NCI-H2171 treated with DMSO at 0.1 percent for 48 hours (cell line): ENCODE data around the gene MFAP1.

ENCODE experiments used
- DNase-seq: peaks from one replicate; lab custom pipeline; 2025; lab: John Stamatoyannopoulos, UW

MFAP1 gene

DNA sequence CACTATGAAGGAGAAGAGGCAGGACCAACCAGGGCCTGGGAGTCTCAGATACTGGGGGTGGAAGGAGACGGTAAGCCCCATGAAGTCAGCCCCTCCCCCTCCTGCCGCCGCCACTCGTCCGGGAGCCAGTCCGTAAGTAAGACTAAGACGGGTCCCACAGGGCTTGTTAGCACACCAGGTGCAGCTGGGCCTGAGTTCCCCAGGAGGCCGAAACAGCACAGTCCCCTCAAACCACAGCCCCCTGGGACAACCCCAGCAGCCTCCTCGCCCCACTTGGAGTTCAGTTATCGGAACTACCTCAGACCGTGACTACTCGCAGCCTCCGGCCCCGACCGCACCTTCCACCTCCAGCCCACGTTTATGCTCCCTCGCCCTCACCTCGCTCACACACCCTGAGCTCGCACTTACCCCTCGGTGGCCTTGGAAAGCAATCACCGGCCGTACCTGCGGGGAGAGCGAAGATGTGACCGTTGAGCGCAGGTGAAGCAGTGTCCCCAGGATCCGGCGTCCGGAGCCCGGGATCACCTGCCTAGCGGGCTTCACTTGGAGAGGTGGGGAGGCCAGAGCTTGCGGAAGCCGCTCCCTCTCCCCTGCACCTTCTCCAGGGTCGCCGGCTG is 48.3 kb downstream of the MFAP1 start:
- peak; percentile 76 for DNase-seq

- DNase-seq: peak; percentile 93
These were observed 49.0 kb downstream of the MFAP1 start for GRCh38 chr15:43775411-43775965.

DNA sequence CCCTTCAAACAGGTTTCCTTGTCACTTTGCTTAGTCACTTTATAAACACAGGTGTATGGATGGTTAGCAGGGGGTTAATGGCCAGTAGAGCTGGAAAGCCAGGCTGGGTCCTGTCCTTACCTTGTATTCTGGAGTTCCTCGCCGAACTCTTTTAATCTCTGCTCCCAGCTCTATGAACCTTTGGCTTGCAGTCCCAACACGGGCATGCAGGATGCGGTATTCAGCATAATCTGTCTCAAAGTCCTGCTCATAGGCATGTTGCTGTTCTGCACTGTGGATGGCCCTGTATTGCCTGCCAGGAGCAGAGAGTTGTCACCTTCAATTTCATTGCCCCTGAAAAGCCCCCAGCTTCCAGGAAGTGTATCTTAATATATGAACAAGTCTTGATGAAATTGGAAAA is 50.4 kb downstream of the MFAP1 start:
- DNase-seq: no peak

GRCh38 chr15:43772624-43773023 is 51.9 kb downstream of the MFAP1 start:
- DNase-seq: no peak

DNA sequence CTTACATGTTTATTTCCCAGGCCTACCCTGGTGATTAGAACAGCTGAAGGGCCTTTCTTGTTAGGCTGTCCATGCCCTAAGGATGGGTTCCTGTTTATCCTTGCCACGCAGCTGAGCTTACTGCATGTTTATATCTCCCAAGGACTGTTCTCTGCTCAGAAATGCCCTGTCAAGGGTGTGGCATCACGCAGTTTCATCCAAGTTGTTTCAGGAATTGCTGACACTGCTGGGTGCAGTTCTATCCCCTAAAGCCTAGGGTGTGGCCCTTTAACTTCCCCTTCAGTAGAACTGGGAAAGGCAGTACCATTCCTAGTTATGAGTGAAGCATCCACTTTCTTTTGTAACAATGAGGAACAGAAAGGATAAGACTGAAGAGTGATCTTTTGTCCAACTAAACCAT is 52.7 kb downstream of the MFAP1 start:
- DNase-seq: no peak

GRCh38 chr15:43769584-43770228 is 54.8 kb downstream of the MFAP1 start:
- DNase-seq: peak; percentile 65

DNA sequence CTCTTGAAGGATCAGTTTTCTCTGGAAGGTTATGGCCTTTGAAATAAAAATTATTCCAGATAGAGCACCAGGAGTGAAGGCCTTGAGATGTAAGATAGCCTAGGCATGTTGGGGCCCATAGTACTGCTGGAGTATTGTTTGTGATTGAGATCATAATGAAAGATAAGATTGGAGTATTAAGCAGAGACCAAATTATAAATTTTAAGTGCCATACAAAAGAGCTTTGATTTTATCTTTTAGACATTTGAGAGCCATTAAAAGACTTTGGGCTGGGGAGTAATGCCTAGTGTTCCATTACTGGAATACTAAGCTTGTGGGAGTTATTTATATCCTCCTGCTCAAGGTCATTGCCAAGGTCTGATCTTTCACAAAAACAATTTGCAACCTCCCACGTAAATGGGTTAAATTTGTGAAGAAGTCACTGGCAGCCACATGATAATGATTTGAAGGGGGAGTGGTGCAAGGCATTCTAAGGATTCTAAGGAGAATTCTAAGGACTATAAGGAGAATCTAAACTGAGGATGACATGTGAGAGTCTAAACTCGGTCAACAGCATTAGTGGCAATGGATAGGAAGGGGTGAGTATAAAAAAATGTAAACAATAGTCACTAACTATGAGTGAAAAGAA is 60.6 kb downstream of the MFAP1 start:
- DNase-seq: no peak

DNA sequence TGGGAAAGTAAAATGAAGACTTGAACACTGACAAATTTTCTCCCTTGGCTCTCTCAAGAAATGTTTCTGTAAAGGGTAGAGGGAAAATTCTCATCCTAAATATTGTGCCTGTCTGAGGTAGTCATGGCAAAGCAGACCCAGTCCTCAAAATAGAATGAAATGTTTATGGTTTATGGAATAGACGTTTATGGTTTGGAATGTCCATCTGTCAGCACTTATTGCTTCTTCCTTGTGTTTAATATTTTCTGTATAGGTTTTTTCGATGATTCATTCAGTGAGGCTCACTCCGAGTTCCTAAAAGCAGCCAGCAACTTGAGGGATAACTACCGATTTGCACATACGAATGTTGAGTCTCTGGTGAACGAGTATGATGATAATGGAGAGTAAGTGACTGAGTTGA is 61.7 kb downstream of the MFAP1 start:
- DNase-seq: no peak
